ENCODE results near the gene OTUD7B. TPM values are rescaled to one million over a fixed set of nuclear protein-coding genes. Genes with fewer than 3 reads are reported as not detected.

The OTUD7B gene
- total RNA-seq, 2 experiments from 2014 or later, result 2.0 to 2.9 TPM

GRCh38 chr1:149929856-149930255, 80.7 kb downstream of the OTUD7B start:
- intact Hi-C loops (cut with DNase I, micrococcal nuclease), result no loop called here
- Mint-ChIP-seq H3K27me3 (peaks cover 8% of the 10 kb centered on the region), H3K36me3 (ENCODE audit: low read depth) (peaks cover 34% of the 10 kb centered on the region), H3K4me3 (no peak overlapping the region), H3K9me3 (no peaks in the 10 kb centered on the region), H3K4me1 (ENCODE audit: low read depth) (peaks cover 42% of the 10 kb centered on the region), H3K27ac (peak overlapping the region; percentile 99)
- peaks cover 20% of the 10 kb centered on the region for H3K36me3 ChIP-seq (ENCODE audit: insufficient read depth, low read length)
- TF ChIP-seq CTCF (IDR thresholded peaks at IDR 0.05), result no peak
- H3K27me3 ChIP-seq (ENCODE audit: control insufficient read depth in 1 of 2, insufficient read depth in 2 of 2, low read length in 2 of 2), result no peaks in the 10 kb centered on the region
- no peak for ATAC-seq (ENCODE audit: poor library complexity)
- H3K4me3 ChIP-seq (ENCODE audit: low read length), result no peak overlapping the region
- CTCF ChIA-PET, result interaction anchor here (1.0 kb wide), 1 partner anchor 94 kb away, joined by 3 read pairs; no protein-coding TSS in a partner anchor
- DNase-seq, result peak in 2 of 14 experiments; percentile 31 to 45
- peaks cover 28% of the 10 kb centered on the region for H3K4me1 ChIP-seq (ENCODE audit: insufficient read depth, low read length)
- H3K9me3 ChIP-seq (ENCODE audit: control insufficient read depth in 1 of 2, insufficient read depth in 1 of 2, low read length in 2 of 2), result no peaks in the 10 kb centered on the region
- H3K27ac ChIP-seq (ENCODE audit: low read depth in 1 of 2, low read length in 2 of 2), result no peak overlapping the region
- POLR2A ChIA-PET, result interaction anchor here (1.3 to 3.2 kb wide), 2 partner anchors 43 to 305 kb away, joined by 3 to 139 read pairs; a partner anchor contains a TSS

- Histone ChIP-seq H3K36me3 (ENCODE audit: insufficient read depth, low read length) (peaks cover 35% of the 10 kb centered on the region), H3K4me3 (ENCODE audit: low read length) (peak overlapping the region; percentile 94), H3K4me1 (ENCODE audit: insufficient read depth, low read length) (peaks cover 28% of the 10 kb centered on the region), H3K27me3 (ENCODE audit: control insufficient read depth in 1 of 2, insufficient read depth in 2 of 2, low read length in 2 of 2) (no peaks in the 10 kb centered on the region), H3K27ac (ENCODE audit: low read depth in 1 of 2, low read length in 2 of 2) (peak overlapping the region; percentile 87 to 93), H3K9me3 (ENCODE audit: control insufficient read depth in 1 of 2, insufficient read depth in 1 of 2, low read length in 2 of 2) (no peaks in the 10 kb centered on the region)
- H3K4me3 Mint-ChIP-seq, result peak overlapping the region; percentile 98
- no peaks in the 10 kb centered on the region for H3K9me3 Mint-ChIP-seq
- H3K4me1 Mint-ChIP-seq (ENCODE audit: low read depth), result peaks cover 47% of the 10 kb centered on the region
- H3K27me3 Mint-ChIP-seq, result peaks cover 8% of the 10 kb centered on the region
- ATAC-seq (ENCODE audit: poor library complexity) (no peak), DNase-seq (no peak)
- peaks cover 49% of the 10 kb centered on the region for H3K36me3 Mint-ChIP-seq (ENCODE audit: low read depth)
- no peak for TF ChIP-seq CTCF (IDR thresholded peaks at IDR 0.05)
- peak overlapping the region; percentile 99 for H3K27ac Mint-ChIP-seq
- CTCF ChIA-PET, result no interaction called here
- intact Hi-C loops (cut with DNase I, micrococcal nuclease), result no loop called here
- POLR2A ChIA-PET, result interaction anchor here (0.6 to 3.2 kb wide), 16 partner anchors 11 to 435 kb away, joined by 3 to 139 read pairs (median 3); partner anchors contain the start of genes BOLA1, OTUD7B, PLEKHO1 and RPRD2
These were observed 82.2 kb downstream of the OTUD7B start for GRCh38 chr1:149928401-149928724.

- CTCF ChIA-PET, result no interaction called here
- Histone ChIP-seq H3K27me3 (ENCODE audit: control insufficient read depth in 1 of 2, insufficient read depth in 2 of 2, low read length in 2 of 2) (no peaks in the 10 kb centered on the region), H3K4me1 (ENCODE audit: insufficient read depth, low read length) (peaks cover 28% of the 10 kb centered on the region), H3K36me3 (ENCODE audit: insufficient read depth, low read length) (peaks cover 41% of the 10 kb centered on the region), H3K27ac (ENCODE audit: low read depth in 1 of 2, low read length in 2 of 2) (peak within 1 kb of the TSS; percentile 87 to 93), H3K9me3 (ENCODE audit: control insufficient read depth in 1 of 2, insufficient read depth in 1 of 2, low read length in 2 of 2) (no peaks in the 10 kb centered on the region), H3K4me3 (ENCODE audit: low read length) (peak within 1 kb of the TSS; percentile 94)
- no peaks in the 10 kb centered on the region for H3K9me3 Mint-ChIP-seq
- peaks cover 47% of the 10 kb centered on the region for H3K4me1 Mint-ChIP-seq (ENCODE audit: low read depth)
- TF ChIP-seq CTCF (IDR thresholded peaks at IDR 0.05), result no peak
- H3K36me3 Mint-ChIP-seq (ENCODE audit: low read depth), result peaks cover 55% of the 10 kb centered on the region
- POLR2A ChIA-PET, result interaction anchor here (0.6 to 3.2 kb wide), 16 partner anchors 10 to 436 kb away, joined by 3 to 139 read pairs (median 3); partner anchors contain the start of genes BOLA1, OTUD7B, PLEKHO1 and RPRD2
- peak within 1 kb of the TSS; percentile 98 for H3K4me3 Mint-ChIP-seq
- ATAC-seq (ENCODE audit: poor library complexity) (peak; percentile 91), DNase-seq (peak; percentile 93 to 98 (median 94))
- intact Hi-C loops (cut with DNase I, micrococcal nuclease), result loop anchor here (1.0 to 2.0 kb wide), 4 partner anchors 28 to 39 kb away; partner anchors contain the start of gene BOLA1 (in 2 of the 2)
- peak within 1 kb of the TSS; percentile 99 for H3K27ac Mint-ChIP-seq
- H3K27me3 Mint-ChIP-seq, result peaks cover 8% of the 10 kb centered on the region
These were observed 82.7 kb downstream of the OTUD7B start, which contains the start of gene SF3B4 for GRCh38 chr1:149927563-149928400. Gene SF3B4 (minus strand): TSS chr1:149927803. CDS start chr1:149927759, 44 bp downstream.
